DOHH2 (cell line): Measurements from ENCODE around the gene PDCD10.

Experiments used
- EZH2phosphoT487 ChIP-seq: fragments of 200-600 bp; sonication (generic); IDR thresholded peaks from 2 replicates; pipeline ENCODE4 v1.6.1; 2017; ENCODE audit warnings: borderline replicate concordance, mild to moderate bottlenecking, antibody characterized with exemption, low read length, moderate library complexity, mixed read lengths
- TF ChIP-seq, protein P1 (sequence below): fragments of 200-600 bp; sonication (generic); IDR thresholded peaks from one replicate; pipeline ENCODE4 v1.5.1; 2014; ENCODE audit warnings: antibody characterized with exemption, mild to moderate bottlenecking, low read depth, low read length; ENCODE audit not compliant: poor library complexity, severe bottlenecking

DNA sequence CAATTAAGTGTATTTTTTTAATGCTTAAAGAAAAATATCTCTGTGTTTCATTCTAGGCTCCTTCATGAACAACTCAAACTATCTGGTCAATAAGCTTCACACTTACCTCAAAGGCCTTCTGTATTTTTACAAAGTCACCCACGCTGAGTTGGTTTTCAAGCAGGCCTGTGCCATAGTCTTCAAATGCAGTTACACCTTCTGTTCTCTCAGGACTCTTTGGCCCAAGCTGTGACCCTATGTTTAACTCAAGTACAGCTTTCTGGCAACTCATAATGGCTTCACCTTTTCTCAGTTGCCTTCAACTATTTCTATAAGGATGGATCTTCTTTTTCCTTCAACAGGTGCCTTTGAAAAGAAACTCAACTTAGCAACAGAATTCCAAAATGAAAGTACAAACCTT is 81.5 kb downstream of the PDCD10 start:
- TF ChIP-seq, protein P1, sequence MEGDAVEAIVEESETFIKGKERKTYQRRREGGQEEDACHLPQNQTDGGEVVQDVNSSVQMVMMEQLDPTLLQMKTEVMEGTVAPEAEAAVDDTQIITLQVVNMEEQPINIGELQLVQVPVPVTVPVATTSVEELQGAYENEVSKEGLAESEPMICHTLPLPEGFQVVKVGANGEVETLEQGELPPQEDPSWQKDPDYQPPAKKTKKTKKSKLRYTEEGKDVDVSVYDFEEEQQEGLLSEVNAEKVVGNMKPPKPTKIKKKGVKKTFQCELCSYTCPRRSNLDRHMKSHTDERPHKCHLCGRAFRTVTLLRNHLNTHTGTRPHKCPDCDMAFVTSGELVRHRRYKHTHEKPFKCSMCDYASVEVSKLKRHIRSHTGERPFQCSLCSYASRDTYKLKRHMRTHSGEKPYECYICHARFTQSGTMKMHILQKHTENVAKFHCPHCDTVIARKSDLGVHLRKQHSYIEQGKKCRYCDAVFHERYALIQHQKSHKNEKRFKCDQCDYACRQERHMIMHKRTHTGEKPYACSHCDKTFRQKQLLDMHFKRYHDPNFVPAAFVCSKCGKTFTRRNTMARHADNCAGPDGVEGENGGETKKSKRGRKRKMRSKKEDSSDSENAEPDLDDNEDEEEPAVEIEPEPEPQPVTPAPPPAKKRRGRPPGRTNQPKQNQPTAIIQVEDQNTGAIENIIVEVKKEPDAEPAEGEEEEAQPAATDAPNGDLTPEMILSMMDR = no peak
- TF ChIP-seq EZH2phosphoT487 = no peak
